Gastrocnemius medialis (tissue), 4 donors: ENCODE results near the gene KCNJ1.

ENCODE experiments used
- CTCF ChIP-seq, 5 experiments: fragments of 450-650 bp in 3 of 5; fragments of 200-600 bp in 2 of 5; sonication (generic) in 2 of 5; IDR thresholded peaks in 4 of 5; conservative IDR thresholded peaks in 1 of 5; 1 replicate in 4 of 5; 2 replicates in 1 of 5; pipeline ENCODE4 v1.5.1; 2016 to 2019; ENCODE audit warnings: antibody characterized with exemption in 5 of 5, mild to moderate bottlenecking in 3 of 5, moderate library complexity in 3 of 5
- POLR2A ChIP-seq, 2 donors: fragments of 450-650 bp; IDR thresholded peaks; one replicate each; pipeline ENCODE4 v1.6.1; 2017; ENCODE audit warnings: antibody characterized with exemption in 2 of 2, mild to moderate bottlenecking in 2 of 2, moderate library complexity in 2 of 2

GRCh38 chr11:128819198-128819597, 47.9 kb downstream of the KCNJ1 start:
- TF ChIP-seq CTCF (IDR thresholded peaks at IDR 0.05 in 4 of 5, conservative IDR thresholded peaks at IDR 0.05 in 1 of 5) (no peak), POLR2A (IDR thresholded peaks at IDR 0.05) (no peak)
